Measurements from ENCODE around the gene COL17A1. TPM values are rescaled to one million over a fixed set of nuclear protein-coding genes. Genes with fewer than 3 reads are reported as not detected.

COL17A1 gene
- total and polyA plus RNA-seq, 2 of the 13 experiments (the other 11 are each of a cell fraction or from before 2014, with no cell fraction given), result 0.03 TPM; not detected in 1

DNA sequence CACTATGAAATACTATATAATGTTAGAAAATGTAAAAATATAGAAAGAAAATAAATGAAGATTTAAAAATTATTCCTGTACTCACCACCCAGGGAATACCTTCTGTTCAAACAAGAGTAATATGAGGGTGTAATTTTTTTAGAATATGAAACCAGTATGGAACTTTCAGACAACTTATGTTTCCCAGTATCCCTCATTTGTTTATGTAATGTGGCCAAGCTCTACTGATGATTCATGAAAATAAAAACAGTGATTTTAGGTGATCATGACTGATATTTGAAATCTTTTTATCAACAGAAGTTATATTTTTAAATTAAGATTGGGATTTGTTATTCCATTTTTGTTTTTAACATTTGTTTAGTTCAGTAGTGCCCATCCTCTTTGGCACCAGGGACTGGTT, 100.0 kb downstream of the COL17A1 start:
- peaks cover 30% of the 10 kb centered on the region for H3K79me2 ChIP-seq (ENCODE audit: insufficient read depth, low read length)
- in situ Hi-C loops (cut with HindIII; ENCODE audit: extremely low pct_ligation_motif_present, low pct_unique_long_range_greater_than_20kb), result no loop called here

DNA sequence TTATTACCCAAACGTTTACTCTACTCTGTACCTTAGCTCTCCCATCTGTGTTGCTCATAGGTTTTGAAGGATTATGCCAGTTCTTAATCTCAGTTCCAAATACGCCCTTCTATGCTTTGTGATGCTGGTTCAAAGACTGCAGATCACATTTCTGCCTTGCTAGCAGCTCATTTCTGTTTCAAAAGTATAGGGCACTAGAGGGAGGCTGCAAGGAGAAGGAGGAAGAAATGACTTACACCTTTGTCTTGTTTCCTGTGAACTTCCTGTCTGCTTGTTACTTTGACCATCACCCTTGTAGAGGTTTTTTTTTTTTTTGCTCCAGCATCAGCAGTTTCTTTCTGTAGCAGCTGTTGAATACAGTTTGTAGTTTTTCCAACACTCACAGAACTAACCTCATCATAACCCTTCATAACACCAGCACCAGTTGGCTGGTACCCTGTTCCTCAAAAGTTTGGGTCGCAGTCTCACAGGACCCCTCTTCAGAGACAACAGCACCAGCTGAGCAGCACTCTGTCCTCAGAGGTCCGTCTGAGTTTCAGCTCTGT, 102.2 kb downstream of the COL17A1 start:
- CTCF ChIA-PET (ENCODE audit: low intra/inter-chr PET ratio, low total read pairs), result no interaction called here
- H4K20me1 ChIP-seq (ENCODE audit: insufficient read depth, low read length), result peaks cover 10% of the 10 kb centered on the region; the same call in 1 of the 2 replicates
- WGBS (ENCODE audit: low lambda C conversion rate), result 80% methylated on average over 4 of the region's 4 CpGs
- peaks cover 13% of the 10 kb centered on the region for H3K4me1 ChIP-seq (ENCODE audit: insufficient read depth, low read length)
- no peak overlapping the region for H3K9ac ChIP-seq (ENCODE audit: insufficient read depth, low read depth, low read length)
- peaks cover 43% of the 10 kb centered on the region for H3K79me2 ChIP-seq (ENCODE audit: insufficient read depth, low read length)
- no peak overlapping the region for H2AFZ ChIP-seq (ENCODE audit: low read length)
- FAIRE-seq (peak; percentile 39), DNase-seq (ENCODE audit: low spot score) (no peak), ATAC-seq (peak; percentile 50; the same call in 1 of the 3 replicates)
- BruUV-seq (replicated peaks), result no TSS peak
- H3K27ac ChIP-seq (ENCODE audit: extremely low read length, insufficient read depth, low read length), result peak overlapping the region; percentile 4
- no peaks in the 10 kb centered on the region for H3K9me3 ChIP-seq (ENCODE audit: low read length)
- no peak overlapping the region for H3K4me2 ChIP-seq (ENCODE audit: low read depth, low read length)
- H3K4me3 ChIP-seq (replicated peaks in 1 of 3; ENCODE audit: insufficient read depth in 1 of 3, low read depth in 2 of 3, low read length in 3 of 3), result no peak overlapping the region
- POLR2A ChIA-PET, result no interaction called here
- H3K36me3 ChIP-seq (replicated peaks in 1 of 2; ENCODE audit: control insufficient read depth in 1 of 2, insufficient read depth in 2 of 2, low read length in 2 of 2), result no peaks in the 10 kb centered on the region
- no peaks in the 10 kb centered on the region for H3K27me3 ChIP-seq (ENCODE audit: control insufficient read depth in 1 of 2, insufficient read depth in 2 of 2, low read length in 2 of 2)
- in situ Hi-C loops (cut with HindIII; ENCODE audit: extremely low pct_ligation_motif_present, low pct_unique_long_range_greater_than_20kb) (no loop called here), intact Hi-C loops (cut with micrococcal nuclease; ENCODE audit: unreplicated experiment) (loop anchor here (5.0 kb wide), 1 partner anchor 96 kb away; no protein-coding TSS in a partner anchor)
- TF ChIP-seq STAG1 (CRISPR knock-in tag; IDR thresholded peaks at IDR 0.05), result no peak
- no peak for TF ChIP-seq KDM5B (CRISPR knock-in tag; IDR thresholded peaks at IDR 0.05; ENCODE audit: borderline replicate concordance)
- TF ChIP-seq ZNF552 (CRISPR knock-in tag; IDR thresholded peaks at IDR 0.05; ENCODE audit: borderline replicate concordance), result no peak
- no peak for TF ChIP-seq FOXM1 (CRISPR knock-in tag; IDR thresholded peaks at IDR 0.05)
- TF ChIP-seq, protein P1, sequence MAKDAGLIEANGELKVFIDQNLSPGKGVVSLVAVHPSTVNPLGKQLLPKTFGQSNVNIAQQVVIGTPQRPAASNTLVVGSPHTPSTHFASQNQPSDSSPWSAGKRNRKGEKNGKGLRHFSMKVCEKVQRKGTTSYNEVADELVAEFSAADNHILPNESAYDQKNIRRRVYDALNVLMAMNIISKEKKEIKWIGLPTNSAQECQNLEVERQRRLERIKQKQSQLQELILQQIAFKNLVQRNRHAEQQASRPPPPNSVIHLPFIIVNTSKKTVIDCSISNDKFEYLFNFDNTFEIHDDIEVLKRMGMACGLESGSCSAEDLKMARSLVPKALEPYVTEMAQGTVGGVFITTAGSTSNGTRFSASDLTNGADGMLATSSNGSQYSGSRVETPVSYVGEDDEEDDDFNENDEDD (CRISPR knock-in tag; IDR thresholded peaks at IDR 0.05; ENCODE audit: borderline replicate concordance), result no peak
- TF ChIP-seq, protein P2, sequence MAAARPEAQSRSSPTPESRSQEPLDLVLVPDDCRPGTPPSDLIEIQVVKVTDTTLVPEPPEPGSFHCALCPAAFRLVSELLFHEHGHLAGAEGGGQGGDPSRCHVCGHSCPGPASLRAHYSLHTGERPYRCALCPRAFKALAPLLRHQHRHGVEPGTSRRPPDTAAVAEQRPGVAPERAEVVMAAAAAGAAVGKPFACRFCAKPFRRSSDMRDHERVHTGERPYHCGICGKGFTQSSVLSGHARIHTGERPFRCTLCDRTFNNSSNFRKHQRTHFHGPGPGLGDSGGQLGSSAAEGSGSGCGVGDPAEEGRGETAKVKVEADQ (CRISPR knock-in tag; IDR thresholded peaks at IDR 0.05; ENCODE audit: borderline replicate concordance), result no peak
- TF ChIP-seq JUN (CRISPR knock-in tag; IDR thresholded peaks at IDR 0.05), result no peak
- no peak for TF ChIP-seq ZSCAN20 (CRISPR knock-in tag; IDR thresholded peaks at IDR 0.05; ENCODE audit: borderline replicate concordance)
- TF ChIP-seq ZNF562 (CRISPR knock-in tag; IDR thresholded peaks at IDR 0.05; ENCODE audit: borderline replicate concordance), result no peak

More for the DNA sequence above, 100.0 kb downstream of the COL17A1 start:
- no peak for FAIRE-seq
- intact Hi-C loops (cut with micrococcal nuclease; ENCODE audit: unreplicated experiment), result no loop called here
- Histone ChIP-seq H3K27me3 (ENCODE audit: control insufficient read depth in 1 of 2, insufficient read depth in 2 of 2, low read length in 2 of 2) (no peaks in the 10 kb centered on the region), H3K9ac (ENCODE audit: insufficient read depth, low read depth, low read length) (no peak overlapping the region), H3K36me3 (replicated peaks in 1 of 2; ENCODE audit: control insufficient read depth in 1 of 2, insufficient read depth in 2 of 2, low read length in 2 of 2) (0 out of 5 replicates have a peak, but pooled peaks cover 0 to 3% of the 10 kb centered on the region in 2 experiments), H4K20me1 (ENCODE audit: insufficient read depth, low read length) (peaks cover 10% of the 10 kb centered on the region; the same call in 1 of the 2 replicates), H3K9me3 (ENCODE audit: low read length) (no peaks in the 10 kb centered on the region), H3K4me1 (ENCODE audit: insufficient read depth, low read length) (peaks cover 13% of the 10 kb centered on the region), H3K4me3 (replicated peaks in 1 of 3; ENCODE audit: insufficient read depth in 1 of 3, low read depth in 2 of 3, low read length in 3 of 3) (no peak overlapping the region), H3K4me2 (ENCODE audit: low read depth, low read length) (no peak overlapping the region), H2AFZ (ENCODE audit: low read length) (no peak overlapping the region), H3K27ac (ENCODE audit: extremely low read length, insufficient read depth, low read length) (no peak overlapping the region)
- no TSS peak for BruUV-seq (replicated peaks)
- TF ChIP-seq NR2F2 (IDR thresholded peaks at IDR 0.05; ENCODE audit: borderline replicate concordance, low read depth) (no peak), ZFYVE20 (CRISPR knock-in tag; IDR thresholded peaks at IDR 0.05; ENCODE audit: borderline replicate concordance, low read depth) (no peak), ZNF121 (CRISPR knock-in tag; IDR thresholded peaks at IDR 0.05) (no peak), ZNF616 (CRISPR knock-in tag; IDR thresholded peaks at IDR 0.05; ENCODE audit: low read depth) (no peak), GATAD1 (CRISPR knock-in tag; IDR thresholded peaks at IDR 0.05) (no peak), ZNF207 (IDR thresholded peaks at IDR 0.05; ENCODE audit: borderline replicate concordance) (no peak), ZNF792 (CRISPR knock-in tag; IDR thresholded peaks at IDR 0.05) (no peak), ZNF296 (CRISPR knock-in tag; conservative IDR thresholded peaks at IDR 0.05) (no peak), ZNF768 (CRISPR knock-in tag; IDR thresholded peaks at IDR 0.05) (no peak), SAP130 (CRISPR knock-in tag; IDR thresholded peaks at IDR 0.05; ENCODE audit: low read depth) (no peak), ZNF709 (CRISPR knock-in tag; IDR thresholded peaks at IDR 0.05) (no peak)
- TF ChIP-seq, protein P3, sequence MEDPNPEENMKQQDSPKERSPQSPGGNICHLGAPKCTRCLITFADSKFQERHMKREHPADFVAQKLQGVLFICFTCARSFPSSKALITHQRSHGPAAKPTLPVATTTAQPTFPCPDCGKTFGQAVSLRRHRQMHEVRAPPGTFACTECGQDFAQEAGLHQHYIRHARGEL (CRISPR knock-in tag; IDR thresholded peaks at IDR 0.05), result no peak
- TF ChIP-seq, protein P4, sequence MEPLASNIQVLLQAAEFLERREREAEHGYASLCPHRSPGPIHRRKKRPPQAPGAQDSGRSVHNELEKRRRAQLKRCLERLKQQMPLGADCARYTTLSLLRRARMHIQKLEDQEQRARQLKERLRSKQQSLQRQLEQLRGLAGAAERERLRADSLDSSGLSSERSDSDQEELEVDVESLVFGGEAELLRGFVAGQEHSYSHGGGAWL (CRISPR knock-in tag; IDR thresholded peaks at IDR 0.05), result no peak
- ChIA-PET POLR2A (no interaction called here), CTCF (ENCODE audit: low intra/inter-chr PET ratio, low total read pairs) (no interaction called here)
- no peak for ATAC-seq
- DNase-seq (ENCODE audit: low spot score), result no peak
